HAP-1 (cell line): ENCODE measurements around the gene USP25.

Experiments
- DNase-seq, 2 experiments: peaks; one replicate each; pipeline ENCODE4 v3.0.0-alpha.2; 2016 to 2020; ENCODE audit warnings: low spot score in 2 of 2
- H3K27me3 ChIP-seq: fragments of 250-450 bp; sonication (Bioruptor Pico); 2 replicates; pipeline ENCODE4 v1.5.1; 2020; ENCODE audit warnings: low read depth, mild to moderate bottlenecking, moderate library complexity
- H3K36me3 ChIP-seq: fragments of 250-450 bp; sonication (Bioruptor Pico); replicated peaks from 2 replicates; pipeline ENCODE4 v1.5.1; 2020; ENCODE audit warnings: mild to moderate bottlenecking
- H3K4me1 ChIP-seq: fragments of 250-450 bp; sonication (Bioruptor Pico); 2 replicates; pipeline ENCODE4 v1.5.1; 2020; ENCODE audit warnings: mild to moderate bottlenecking
- H3K4me3 ChIP-seq: fragments of 250-450 bp; sonication (Bioruptor Pico); 2 replicates; pipeline ENCODE4 v1.5.1; 2020; ENCODE audit warnings: mild to moderate bottlenecking, moderate library complexity
- H3K9me3 ChIP-seq: fragments of 250-450 bp; sonication (Bioruptor Pico); 2 replicates; pipeline ENCODE4 v1.5.1; 2020; ENCODE audit warnings: mild to moderate bottlenecking, moderate library complexity
- in situ Hi-C: fragments of 300-500 bp; cut with MboI; formaldehyde crosslinking; loops from 3 replicates; pipeline ENCODE4 v1.14.3; 2020; ENCODE audit warnings: low sequenced_read_pairs, inconsistent platforms, mixed read lengths

Gene USP25, protein sequence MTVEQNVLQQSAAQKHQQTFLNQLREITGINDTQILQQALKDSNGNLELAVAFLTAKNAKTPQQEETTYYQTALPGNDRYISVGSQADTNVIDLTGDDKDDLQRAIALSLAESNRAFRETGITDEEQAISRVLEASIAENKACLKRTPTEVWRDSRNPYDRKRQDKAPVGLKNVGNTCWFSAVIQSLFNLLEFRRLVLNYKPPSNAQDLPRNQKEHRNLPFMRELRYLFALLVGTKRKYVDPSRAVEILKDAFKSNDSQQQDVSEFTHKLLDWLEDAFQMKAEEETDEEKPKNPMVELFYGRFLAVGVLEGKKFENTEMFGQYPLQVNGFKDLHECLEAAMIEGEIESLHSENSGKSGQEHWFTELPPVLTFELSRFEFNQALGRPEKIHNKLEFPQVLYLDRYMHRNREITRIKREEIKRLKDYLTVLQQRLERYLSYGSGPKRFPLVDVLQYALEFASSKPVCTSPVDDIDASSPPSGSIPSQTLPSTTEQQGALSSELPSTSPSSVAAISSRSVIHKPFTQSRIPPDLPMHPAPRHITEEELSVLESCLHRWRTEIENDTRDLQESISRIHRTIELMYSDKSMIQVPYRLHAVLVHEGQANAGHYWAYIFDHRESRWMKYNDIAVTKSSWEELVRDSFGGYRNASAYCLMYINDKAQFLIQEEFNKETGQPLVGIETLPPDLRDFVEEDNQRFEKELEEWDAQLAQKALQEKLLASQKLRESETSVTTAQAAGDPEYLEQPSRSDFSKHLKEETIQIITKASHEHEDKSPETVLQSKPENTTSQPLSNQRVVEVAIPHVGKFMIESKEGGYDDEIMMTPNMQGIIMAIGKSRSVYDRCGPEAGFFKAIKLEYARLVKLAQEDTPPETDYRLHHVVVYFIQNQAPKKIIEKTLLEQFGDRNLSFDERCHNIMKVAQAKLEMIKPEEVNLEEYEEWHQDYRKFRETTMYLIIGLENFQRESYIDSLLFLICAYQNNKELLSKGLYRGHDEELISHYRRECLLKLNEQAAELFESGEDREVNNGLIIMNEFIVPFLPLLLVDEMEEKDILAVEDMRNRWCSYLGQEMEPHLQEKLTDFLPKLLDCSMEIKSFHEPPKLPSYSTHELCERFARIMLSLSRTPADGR

GRCh38 chr21:15729674-15730483, at the start of gene USP25:
Gene USP25, plus strand, starts transcription at chr21:15729982. Its CDS starts 412 bp downstream, at chr21:15730394.
- Histone ChIP-seq H3K4me1 (0 out of 2 replicates have a peak, but pooled peaks cover 4% of the 10 kb centered on the region), H3K9me3 (no peaks in the 10 kb centered on the region), H3K36me3 (no peaks in the 10 kb centered on the region), H3K4me3 (peak within 1 kb of the TSS; percentile 56), H3K27me3 (no peaks in the 10 kb centered on the region)
- in situ Hi-C loops: no loop called here
- peak; percentile 74 to 91 for DNase-seq

DNA sequence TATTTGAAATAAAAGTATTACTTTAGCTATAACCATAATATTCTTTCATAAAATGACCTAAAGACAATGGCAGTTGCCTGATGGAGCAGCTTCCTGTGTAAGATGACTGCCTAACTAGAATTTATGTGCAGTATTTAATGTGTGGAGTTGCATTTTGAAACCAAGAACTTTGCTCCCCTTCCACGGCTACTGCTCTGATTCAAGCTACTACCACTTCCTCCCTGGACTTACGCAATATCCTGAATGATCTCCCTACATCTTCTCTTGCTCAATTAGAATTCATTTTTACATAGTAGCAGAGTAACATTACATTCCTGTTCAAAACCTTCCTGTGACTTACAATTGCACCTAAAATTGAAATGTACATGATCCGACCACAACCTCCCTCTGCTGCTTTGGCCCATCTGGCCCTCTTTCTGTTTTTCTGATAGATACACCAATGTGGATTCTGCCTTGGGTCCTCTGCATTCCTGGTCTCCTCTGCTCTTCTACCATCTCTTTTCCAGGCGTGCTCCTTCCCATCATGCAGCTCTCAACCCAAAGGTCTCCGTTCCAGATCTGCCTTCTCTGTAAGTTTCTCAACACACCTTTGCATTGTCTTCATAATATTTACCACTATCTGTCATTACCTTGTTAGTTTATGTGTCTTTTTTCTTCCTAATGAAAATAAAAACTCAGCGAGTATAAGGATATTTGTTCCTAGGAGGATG, 47.4 kb upstream of the USP25 start:
- no peak for DNase-seq
- Histone ChIP-seq H3K36me3 (no peaks in the 10 kb centered on the region), H3K27me3 (no peaks in the 10 kb centered on the region), H3K9me3 (no peaks in the 10 kb centered on the region), H3K4me1 (no peaks in the 10 kb centered on the region), H3K4me3 (no peak overlapping the region)
- in situ Hi-C loops: no loop called here

DNA sequence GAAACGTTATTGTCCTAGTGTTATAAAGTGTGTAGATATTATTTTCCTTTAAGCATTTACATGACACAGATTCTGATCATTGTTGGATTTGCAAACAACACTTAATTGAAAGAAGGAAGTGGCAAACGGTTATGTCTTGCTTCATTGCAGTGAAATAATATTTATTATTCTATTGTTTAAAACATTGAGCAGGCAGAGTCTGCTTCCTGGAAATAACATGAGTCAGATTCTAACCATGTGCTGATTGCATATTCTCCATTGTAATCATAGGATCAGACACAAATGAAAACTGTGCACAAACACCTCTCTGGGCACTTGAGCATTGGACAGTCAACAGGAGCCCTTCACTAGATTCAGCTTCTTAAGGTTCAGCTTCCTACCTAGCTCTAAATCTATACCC, 46.8 kb upstream of the USP25 start:
- Histone ChIP-seq H3K9me3 (no peaks in the 10 kb centered on the region), H3K4me3 (no peak overlapping the region), H3K27me3 (no peaks in the 10 kb centered on the region), H3K4me1 (no peaks in the 10 kb centered on the region), H3K36me3 (no peaks in the 10 kb centered on the region)
- DNase-seq: no peak
- in situ Hi-C loops: no loop called here

DNA sequence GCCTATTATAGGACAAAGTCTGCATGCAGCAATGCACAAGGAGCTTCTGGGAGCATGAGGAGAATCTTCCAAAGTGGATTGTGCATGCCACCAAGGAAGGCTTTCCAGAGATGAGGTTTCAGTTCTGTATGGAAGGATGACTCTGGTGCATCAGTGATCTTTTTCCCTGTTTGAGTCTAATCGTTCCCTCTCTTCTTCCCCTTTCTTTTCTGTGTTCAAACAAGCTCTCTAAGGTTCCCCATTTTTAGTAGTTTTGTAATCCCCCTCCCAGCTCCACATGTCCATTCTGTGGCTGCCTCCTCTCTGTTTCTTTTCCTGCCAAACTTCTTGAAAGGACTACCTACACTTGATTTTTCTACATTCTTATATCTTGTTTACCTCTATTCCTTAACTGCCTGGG, 43.3 kb upstream of the USP25 start:
- Histone ChIP-seq H3K27me3 (no peaks in the 10 kb centered on the region), H3K36me3 (no peaks in the 10 kb centered on the region), H3K4me1 (no peaks in the 10 kb centered on the region), H3K4me3 (no peak overlapping the region), H3K9me3 (no peaks in the 10 kb centered on the region)
- no peak for DNase-seq
- in situ Hi-C loops: no loop called here

DNA sequence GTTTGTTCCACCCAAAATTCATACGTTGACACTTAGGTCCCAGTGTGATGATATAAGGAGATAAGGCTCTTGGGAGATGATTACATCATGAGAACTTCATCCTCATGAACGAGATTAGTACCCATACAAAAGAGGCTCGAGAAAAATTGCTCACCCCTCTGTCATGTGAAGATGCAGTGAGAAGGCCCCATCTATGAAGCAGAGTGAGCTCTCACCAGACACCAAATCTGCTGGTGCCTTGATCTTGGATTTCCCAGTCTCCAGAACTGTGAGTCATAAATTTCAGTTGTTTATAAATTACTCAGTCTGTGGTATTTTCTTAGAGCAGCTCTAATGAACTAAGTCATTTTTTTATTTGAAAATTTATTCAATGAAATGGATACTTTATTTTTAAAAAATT, 42.6 kb upstream of the USP25 start:
- no peaks in the 10 kb centered on the region for H3K36me3 ChIP-seq
- no peak for DNase-seq
- no peaks in the 10 kb centered on the region for H3K9me3 ChIP-seq
- H3K4me3 ChIP-seq: no peak overlapping the region
- in situ Hi-C loops: no loop called here
- H3K27me3 ChIP-seq: no peaks in the 10 kb centered on the region
- H3K4me1 ChIP-seq: no peaks in the 10 kb centered on the region

GRCh38 chr21:15688016-15688415, 41.8 kb upstream of the USP25 start:
- in situ Hi-C loops: no loop called here
- H3K36me3 ChIP-seq: no peaks in the 10 kb centered on the region
- no peaks in the 10 kb centered on the region for H3K9me3 ChIP-seq
- DNase-seq: no peak
- no peaks in the 10 kb centered on the region for H3K4me1 ChIP-seq
- no peak overlapping the region for H3K4me3 ChIP-seq
- H3K27me3 ChIP-seq: no peaks in the 10 kb centered on the region

- Histone ChIP-seq H3K4me1 (no peaks in the 10 kb centered on the region), H3K4me3 (no peak overlapping the region), H3K9me3 (no peaks in the 10 kb centered on the region), H3K27me3 (no peaks in the 10 kb centered on the region), H3K36me3 (no peaks in the 10 kb centered on the region)
- in situ Hi-C loops: no loop called here
- DNase-seq: no peak
These were observed 41.0 kb upstream of the USP25 start for GRCh38 chr21:15688809-15689208.

- Histone ChIP-seq H3K4me3 (no peak overlapping the region), H3K9me3 (no peaks in the 10 kb centered on the region), H3K36me3 (no peaks in the 10 kb centered on the region), H3K27me3 (no peaks in the 10 kb centered on the region), H3K4me1 (no peaks in the 10 kb centered on the region)
- in situ Hi-C loops: no loop called here
- no peak for DNase-seq
These were observed 37.1 kb upstream of the USP25 start for GRCh38 chr21:15692711-15693110.

DNA sequence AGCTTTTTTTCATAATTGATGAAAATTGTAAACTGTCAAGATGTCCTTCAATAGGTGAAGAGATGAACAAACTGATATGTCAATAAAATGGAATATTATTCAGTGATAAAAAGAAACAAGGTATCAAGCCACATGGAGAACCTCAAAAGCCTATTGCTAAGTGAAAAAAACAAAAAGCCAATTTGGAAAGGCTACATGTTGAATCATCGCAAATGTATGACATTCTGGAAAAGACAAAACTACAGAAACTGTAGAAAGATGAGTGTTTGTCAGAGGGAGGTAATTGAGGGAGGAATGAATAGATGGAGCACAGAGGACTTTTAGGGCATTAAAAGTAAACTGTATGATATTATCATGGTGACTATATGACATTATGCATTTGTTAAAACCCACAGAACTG, 34.5 kb upstream of the USP25 start:
- Histone ChIP-seq H3K27me3 (no peaks in the 10 kb centered on the region), H3K4me3 (no peak overlapping the region), H3K36me3 (no peaks in the 10 kb centered on the region), H3K9me3 (no peaks in the 10 kb centered on the region), H3K4me1 (no peaks in the 10 kb centered on the region)
- in situ Hi-C loops: no loop called here
- no peak for DNase-seq

DNA sequence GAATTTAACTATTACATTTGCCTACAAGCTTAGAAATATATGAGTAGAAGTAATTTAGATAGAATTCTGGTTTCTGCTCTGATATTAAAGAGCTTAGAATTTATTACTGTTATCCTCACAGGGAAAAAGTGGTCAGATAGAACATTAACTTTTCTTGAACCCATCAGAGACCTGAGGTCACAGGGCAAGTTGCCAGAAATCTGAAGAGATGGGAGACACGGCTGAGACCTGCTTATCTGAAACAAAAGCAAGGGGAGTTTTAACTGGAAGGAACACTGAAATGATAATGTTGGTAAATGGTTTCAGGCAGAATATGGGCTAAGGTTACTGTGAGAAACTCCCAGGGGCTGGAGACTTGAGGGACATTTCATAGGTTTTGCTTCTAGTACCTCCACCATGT, 28.0 kb upstream of the USP25 start:
- Histone ChIP-seq H3K4me3 (no peak overlapping the region), H3K9me3 (no peaks in the 10 kb centered on the region), H3K36me3 (no peaks in the 10 kb centered on the region), H3K4me1 (no peaks in the 10 kb centered on the region), H3K27me3 (no peaks in the 10 kb centered on the region)
- DNase-seq: no peak
- in situ Hi-C loops: no loop called here

- Histone ChIP-seq H3K36me3 (no peaks in the 10 kb centered on the region), H3K4me1 (no peaks in the 10 kb centered on the region), H3K27me3 (no peaks in the 10 kb centered on the region), H3K4me3 (no peak overlapping the region), H3K9me3 (no peaks in the 10 kb centered on the region)
- no peak for DNase-seq
- in situ Hi-C loops: no loop called here
These were observed 25.9 kb upstream of the USP25 start for GRCh38 chr21:15703932-15704331.

DNA sequence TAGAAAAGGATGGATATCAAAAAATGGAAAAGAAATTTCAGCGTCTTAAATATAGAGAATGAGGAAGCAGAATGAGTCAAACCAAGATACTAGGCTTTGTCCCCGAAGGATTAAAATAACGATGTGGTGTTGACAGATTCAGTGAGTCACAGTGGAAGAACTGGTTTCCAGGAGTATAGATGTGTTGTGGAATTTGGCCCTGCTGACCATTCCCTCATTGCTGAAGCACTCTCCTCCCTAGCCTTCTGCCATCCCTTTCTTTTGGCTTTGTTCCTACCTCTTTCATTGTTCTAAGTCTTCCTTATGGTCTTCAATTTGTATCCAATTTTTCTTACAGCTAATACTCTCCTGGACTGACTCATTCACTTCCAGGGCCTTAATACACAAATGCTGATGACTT, 23.1 kb upstream of the USP25 start:
- Histone ChIP-seq H3K4me1 (peaks cover 6% of the 10 kb centered on the region; the same call in 1 of the 2 replicates), H3K36me3 (no peaks in the 10 kb centered on the region), H3K4me3 (no peak overlapping the region), H3K9me3 (no peaks in the 10 kb centered on the region), H3K27me3 (no peaks in the 10 kb centered on the region)
- in situ Hi-C loops: no loop called here
- no peak for DNase-seq

- in situ Hi-C loops: no loop called here
- Histone ChIP-seq H3K4me1 (peaks cover 11% of the 10 kb centered on the region; the same call in 1 of the 2 replicates), H3K9me3 (no peaks in the 10 kb centered on the region), H3K27me3 (no peaks in the 10 kb centered on the region), H3K4me3 (no peak overlapping the region), H3K36me3 (no peaks in the 10 kb centered on the region)
- DNase-seq: no peak
These were observed 16.4 kb upstream of the USP25 start for GRCh38 chr21:15713412-15713811.
